Retinal pigment epithelial cell (primary cell): ENCODE results near the gene TBC1D20.
"Not testable (repeated sequence)": the region's sequence is repeated elsewhere in the genome, so short reads cannot be mapped to it uniquely, and the experiment has no call there.

Experiments
- DNase-seq: peaks from one replicate; pipeline ENCODE4 v3.0.0-alpha.2; 2010; ENCODE audit warnings: low read depth
- H3K4me3 ChIP-seq: 2 replicates; pipeline ENCODE4 v1.5.1; 2011; ENCODE audit warnings: mild to moderate bottlenecking, low read length, control low read depth, moderate library complexity
- TF ChIP-seq, protein P1 (sequence below): conservative IDR thresholded peaks from 2 replicates; pipeline ENCODE4 v1.5.1; 2011; ENCODE audit warnings: low read depth, low read length, control low read depth, inconsistent platforms

TBC1D20 gene

GRCh38 chr20:479487-479886, 17.2 kb upstream of the TBC1D20 start:
- no peak for DNase-seq
- H3K4me3 ChIP-seq, result no peak overlapping the region
- TF ChIP-seq, protein P1, sequence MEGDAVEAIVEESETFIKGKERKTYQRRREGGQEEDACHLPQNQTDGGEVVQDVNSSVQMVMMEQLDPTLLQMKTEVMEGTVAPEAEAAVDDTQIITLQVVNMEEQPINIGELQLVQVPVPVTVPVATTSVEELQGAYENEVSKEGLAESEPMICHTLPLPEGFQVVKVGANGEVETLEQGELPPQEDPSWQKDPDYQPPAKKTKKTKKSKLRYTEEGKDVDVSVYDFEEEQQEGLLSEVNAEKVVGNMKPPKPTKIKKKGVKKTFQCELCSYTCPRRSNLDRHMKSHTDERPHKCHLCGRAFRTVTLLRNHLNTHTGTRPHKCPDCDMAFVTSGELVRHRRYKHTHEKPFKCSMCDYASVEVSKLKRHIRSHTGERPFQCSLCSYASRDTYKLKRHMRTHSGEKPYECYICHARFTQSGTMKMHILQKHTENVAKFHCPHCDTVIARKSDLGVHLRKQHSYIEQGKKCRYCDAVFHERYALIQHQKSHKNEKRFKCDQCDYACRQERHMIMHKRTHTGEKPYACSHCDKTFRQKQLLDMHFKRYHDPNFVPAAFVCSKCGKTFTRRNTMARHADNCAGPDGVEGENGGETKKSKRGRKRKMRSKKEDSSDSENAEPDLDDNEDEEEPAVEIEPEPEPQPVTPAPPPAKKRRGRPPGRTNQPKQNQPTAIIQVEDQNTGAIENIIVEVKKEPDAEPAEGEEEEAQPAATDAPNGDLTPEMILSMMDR, result no peak

DNA sequence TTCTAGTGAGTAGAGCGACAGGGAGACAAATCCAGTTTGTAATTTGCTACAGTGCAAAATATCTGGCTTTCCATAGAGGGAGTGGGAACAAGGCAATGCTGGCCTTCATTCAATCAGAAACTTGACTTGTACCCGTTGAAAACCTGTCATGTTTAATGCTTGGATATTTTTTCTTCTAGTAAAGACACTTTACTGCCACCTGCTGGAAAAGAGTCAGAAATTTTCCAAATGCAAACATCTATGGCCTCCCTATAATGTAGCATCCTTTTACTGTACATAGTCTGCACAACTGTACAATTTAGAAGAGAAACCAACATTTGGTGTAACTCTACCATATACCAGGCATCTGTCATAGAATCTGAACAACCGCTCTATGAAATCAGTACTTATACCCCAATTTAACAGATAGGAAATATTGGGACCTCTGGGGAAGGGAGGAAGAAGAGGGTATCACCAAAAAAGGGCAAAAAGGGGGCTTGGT, 16.7 kb upstream of the TBC1D20 start:
- TF ChIP-seq, protein P1, result peak; percentile 62
- no peak for DNase-seq
- H3K4me3 ChIP-seq, result no peak overlapping the region

DNA sequence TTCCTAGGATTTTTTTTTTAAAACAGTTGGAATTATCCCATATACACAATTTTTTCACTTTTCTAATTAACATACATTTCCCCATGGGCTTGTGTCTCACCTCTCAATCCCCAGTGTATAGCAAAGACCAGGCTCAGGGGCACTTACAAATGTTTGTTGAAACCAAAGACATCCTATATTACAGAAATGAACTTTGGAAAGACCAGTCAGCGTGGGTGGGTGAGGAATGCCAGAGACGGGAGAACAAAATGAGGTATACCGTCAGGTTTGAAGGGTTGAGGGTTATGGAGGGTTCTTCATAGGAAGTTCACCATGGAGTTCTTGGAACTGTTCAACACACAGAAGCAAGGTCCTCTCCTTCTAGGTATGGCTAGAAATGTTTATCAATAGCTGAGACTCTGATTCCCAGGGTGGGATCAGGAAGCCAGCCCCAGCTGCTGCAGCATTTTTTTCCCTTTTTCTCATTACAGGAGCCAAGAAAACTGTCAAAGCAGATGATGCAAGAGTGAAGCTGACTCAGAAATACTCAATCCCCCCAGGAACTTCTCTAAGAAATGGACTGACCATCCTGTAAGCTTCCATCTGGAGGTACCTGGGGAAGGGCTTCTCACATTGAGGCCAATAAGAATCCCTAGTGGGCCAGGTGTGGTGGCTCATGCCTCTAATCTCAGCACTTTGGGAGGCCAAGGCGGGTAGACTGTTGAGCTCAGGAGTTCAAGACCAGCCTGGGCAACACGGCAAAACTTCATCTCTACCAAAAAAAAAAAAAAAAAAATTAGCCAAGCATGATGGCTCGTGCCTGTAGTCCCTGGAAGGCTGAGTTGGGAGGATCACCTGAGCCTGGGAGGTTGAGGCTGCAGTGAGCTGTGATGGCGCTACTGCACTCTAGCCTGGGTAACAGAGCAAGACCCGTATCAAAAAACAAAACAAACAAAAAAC, 15.9 kb upstream of the TBC1D20 start:
- no peak for DNase-seq
- TF ChIP-seq, protein P1, result no peak
- no peak overlapping the region for H3K4me3 ChIP-seq

DNA sequence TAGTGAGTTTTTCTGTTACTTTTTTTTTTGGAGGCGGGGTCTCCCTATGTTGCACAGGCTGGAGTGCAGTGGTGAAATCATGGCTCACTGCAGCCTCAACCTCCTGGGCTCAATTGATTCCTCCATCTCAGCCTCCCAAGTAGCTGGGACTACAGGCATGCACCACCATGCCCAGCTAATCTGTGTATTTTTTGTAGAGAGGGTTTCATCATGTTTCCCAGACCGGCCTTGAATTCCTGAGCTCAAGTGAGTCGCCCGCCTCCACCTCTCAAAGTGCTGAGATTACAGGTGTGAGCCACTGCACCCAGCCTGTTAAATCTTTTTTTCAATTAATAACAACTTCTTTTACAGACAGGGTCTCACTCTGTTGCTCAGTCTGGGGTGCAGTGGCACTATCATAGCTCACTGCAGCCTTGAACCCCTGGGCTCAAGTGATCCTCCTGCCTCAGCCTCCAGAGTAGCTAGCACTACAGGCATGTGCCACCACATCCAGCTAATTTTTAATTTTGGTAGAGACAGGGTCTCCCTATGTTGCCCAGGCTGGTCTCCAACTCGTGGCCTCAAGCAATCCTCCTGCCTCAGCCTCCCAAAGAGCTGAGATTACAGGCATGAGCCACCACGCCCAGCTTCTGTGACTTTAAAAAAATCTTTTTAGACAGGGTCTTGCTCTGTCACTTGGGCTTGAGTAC, 14.4 kb upstream of the TBC1D20 start:
- H3K4me3 ChIP-seq, DNase-seq: not testable (repeated sequence)

GRCh38 chr20:475463-476357, 13.4 kb upstream of the TBC1D20 start:
- no peak for DNase-seq
- no peak overlapping the region for H3K4me3 ChIP-seq
- TF ChIP-seq, protein P1, result no peak

DNA sequence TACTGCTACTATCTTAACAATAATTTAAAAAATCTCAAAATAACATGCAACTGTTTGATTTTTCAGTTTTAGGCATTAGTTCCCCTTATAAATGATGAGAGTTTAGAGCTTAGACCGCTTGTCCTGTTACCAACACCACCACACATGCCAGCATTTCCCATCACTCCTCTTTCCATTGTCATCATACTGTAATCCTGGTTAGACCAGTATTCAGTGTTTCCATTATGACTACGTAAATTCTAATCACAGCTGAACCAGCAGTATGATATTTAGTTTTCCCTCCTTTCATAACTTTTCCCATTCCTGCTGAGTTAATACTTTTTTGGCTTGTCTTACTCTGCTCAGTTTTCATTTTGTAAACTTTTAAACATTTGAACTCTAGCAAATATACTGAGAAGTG, 12.2 kb upstream of the TBC1D20 start:
- TF ChIP-seq, protein P1, result no peak
- no peak overlapping the region for H3K4me3 ChIP-seq
- DNase-seq, result no peak

GRCh38 chr20:472889-473292, 10.6 kb upstream of the TBC1D20 start:
- no peak for DNase-seq
- no peak overlapping the region for H3K4me3 ChIP-seq
- TF ChIP-seq, protein P1, result no peak
